Central memory CD4-positive, alpha-beta T cell (primary cell): ENCODE data around the gene BCL10.

ENCODE experiments used
- DNase-seq: peaks from one replicate; pipeline ENCODE4 v3.0.0; 2022
- total RNA-seq, 3 experiments: gene quantifications; one replicate each; lab custom pipeline; 2026; lab: John Stamatoyannopoulos, UW

BCL10 gene
- total RNA-seq, result 56.6 to 63.5 (median 60.0) reads per million in 3 experiments

DNA sequence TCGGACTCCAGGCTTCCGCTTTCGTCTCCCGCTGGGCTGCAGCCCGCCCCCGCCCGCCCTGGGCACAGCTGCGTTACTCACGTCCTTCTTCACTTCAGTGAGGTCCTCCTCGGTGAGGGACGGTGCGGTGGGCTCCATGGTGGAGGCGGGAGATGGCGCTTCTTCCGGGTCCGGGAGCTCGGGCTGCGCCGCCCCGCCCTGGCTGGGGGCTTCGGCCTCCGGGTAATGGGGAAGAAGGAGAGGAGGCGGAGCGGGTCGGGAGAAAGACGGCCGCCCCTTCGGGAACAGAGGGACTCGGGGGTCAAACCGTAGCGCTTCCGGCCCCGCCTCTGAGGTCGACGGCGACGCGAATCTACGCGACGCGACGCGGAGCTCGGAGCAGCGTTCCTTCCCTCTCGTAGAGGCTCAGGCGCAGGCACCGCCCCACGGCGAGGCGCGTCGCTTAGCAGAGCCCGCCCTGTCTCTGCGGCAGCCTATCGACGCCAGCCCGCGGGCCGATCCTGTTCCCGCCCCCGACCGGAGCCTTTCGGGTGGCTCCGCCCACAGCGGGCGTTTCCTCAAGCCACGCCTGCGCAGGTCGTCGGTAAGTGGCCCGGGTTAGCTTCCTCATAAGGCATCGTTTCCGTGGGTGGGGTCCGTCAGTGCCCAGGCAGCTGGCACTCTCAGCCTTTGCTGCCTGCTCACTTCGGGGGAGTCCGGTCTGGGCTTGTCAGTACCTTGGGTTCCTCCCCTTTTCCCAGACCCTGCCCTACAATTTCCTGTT lies at the start of gene BCL10:
Gene BCL10, minus strand, starts transcription at position 418 of the 763 bp plus-strand sequence. Its CDS starts 280 bp downstream, at position 138.
- DNase-seq, result peak; percentile 98

- DNase-seq, result no peak
These were observed 49.5 kb upstream of the BCL10 start for GRCh38 chr1:85325920-85326319.

- DNase-seq, result no peak
These were observed 47.3 kb upstream of the BCL10 start for GRCh38 chr1:85323770-85324169.

- no peak for DNase-seq
These were observed 46.2 kb upstream of the BCL10 start for GRCh38 chr1:85322655-85323054.

- DNase-seq, result no peak
These were observed 45.0 kb upstream of the BCL10 start for GRCh38 chr1:85321237-85321964.

- no peak for DNase-seq
These were observed 44.1 kb upstream of the BCL10 start for GRCh38 chr1:85320371-85321131.

GRCh38 chr1:85319931-85320330 lies 43.5 kb upstream of the BCL10 start:
- no peak for DNase-seq

GRCh38 chr1:85319491-85319890 lies 43.1 kb upstream of the BCL10 start:
- no peak for DNase-seq

DNA sequence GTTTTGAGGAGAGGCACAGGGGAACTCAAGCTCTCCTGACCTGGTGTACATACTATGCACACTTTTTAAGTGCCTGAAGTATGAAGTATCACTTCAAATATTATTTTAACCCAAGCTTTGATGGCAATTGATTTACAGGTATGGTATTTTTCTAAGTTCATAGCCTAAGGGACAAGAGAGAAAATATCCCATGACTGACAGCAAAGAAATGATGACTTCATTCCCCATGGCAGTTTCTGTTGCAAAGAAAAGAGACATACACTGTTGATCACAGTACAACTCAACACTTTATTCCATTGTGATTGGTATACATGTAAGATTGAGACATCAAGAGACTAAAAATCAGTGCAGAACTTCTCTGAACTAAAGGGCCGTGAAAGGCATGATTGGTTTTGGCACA lies 41.8 kb upstream of the BCL10 start:
- no peak for DNase-seq

DNA sequence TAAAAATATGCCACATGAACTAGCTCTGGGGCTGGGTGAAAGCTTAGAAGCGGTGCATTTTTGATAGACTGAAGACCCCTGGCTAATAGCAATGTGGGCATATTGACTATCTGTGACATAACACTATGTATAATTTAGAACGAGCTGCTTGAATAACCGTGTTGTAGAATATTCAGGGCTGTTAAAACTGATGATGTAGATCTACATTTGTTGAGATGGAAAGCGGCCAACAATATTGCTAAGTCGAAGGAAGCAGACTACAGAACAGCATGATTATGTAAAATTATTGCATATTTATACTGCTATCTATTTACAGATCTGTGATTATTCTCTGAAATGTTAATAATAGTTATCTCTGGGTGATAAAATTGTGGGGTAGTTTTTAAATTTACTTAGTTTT lies 41.1 kb upstream of the BCL10 start:
- no peak for DNase-seq

- no peak for DNase-seq
These were observed 39.9 kb upstream of the BCL10 start for GRCh38 chr1:85316321-85316720.

DNA sequence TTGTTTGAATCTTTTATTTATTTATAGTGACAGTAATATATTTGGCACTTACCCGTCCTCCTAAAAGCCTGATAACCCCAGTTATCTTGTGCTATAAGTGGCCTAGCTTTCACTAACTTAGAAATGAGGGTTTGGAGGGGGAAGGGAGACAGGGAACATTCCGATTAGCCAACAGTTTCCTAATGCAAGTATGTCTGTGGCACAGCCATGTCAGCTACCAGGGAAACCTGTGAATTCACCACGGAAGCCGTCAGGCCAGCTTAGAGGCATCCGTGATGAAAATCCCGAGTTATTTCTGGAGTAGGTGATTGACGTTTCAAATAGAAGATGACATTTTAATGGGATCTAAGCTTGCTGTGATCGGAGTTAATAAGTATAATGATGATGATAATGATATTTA lies 39.4 kb upstream of the BCL10 start:
- no peak for DNase-seq

DNA sequence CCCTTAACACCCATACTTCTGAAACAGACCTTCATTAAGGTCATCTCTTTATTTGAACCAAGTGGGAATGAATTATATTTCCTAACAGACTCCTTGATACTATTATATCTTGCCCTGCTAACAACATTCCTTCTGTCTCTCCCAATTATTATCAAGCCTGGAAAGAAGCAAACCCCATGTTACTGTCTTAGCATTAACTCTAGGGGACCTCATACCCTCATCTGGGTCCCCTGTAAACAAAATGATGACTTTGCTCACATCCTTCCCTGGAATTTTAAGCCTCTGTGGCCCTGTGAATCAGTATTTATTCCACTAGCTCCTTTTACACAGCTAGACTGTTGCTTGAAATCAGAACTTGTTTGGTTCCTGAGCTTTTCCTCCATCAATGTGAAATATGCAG lies 38.3 kb upstream of the BCL10 start:
- DNase-seq, result no peak

DNA sequence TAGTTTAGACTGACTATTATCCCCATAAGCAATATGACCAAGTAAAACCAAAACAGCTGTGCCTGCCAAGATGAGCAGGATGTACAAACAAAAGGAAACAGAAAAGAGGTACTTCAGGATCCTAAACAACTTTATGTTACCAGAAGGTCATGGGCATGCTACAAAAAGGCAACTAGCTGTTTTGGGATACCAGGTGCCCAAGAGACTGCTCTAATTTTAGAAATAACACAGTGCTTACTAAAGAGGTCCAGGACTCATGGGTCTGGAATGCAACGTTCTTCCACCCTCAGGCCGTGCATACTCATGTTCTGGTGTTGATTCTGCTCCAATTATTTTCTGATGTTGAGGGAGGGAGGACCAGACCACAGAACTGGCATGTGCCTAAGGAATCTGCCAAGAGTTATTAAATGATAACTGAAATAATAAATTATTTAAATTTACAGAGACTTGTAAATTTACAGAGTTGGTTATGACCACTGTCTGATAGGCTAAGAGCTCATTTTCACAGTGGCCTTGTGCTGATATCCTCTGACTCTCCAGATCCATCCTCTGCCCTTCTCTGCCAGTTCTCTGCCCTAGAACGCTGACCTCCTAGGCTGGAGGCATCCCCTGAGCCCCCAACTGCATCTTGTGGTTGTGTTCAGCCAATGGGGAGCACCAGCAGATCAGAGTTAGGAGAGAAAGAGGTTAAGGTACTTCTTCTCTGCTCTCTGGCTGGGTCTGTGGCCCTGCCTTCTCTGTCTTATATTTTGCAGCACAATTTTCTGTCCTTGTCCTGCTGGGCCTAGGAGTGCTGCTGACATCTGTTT lies 37.7 kb upstream of the BCL10 start:
- no peak for DNase-seq

GRCh38 chr1:85311818-85312217 lies 35.4 kb upstream of the BCL10 start:
- DNase-seq, result no peak

DNA sequence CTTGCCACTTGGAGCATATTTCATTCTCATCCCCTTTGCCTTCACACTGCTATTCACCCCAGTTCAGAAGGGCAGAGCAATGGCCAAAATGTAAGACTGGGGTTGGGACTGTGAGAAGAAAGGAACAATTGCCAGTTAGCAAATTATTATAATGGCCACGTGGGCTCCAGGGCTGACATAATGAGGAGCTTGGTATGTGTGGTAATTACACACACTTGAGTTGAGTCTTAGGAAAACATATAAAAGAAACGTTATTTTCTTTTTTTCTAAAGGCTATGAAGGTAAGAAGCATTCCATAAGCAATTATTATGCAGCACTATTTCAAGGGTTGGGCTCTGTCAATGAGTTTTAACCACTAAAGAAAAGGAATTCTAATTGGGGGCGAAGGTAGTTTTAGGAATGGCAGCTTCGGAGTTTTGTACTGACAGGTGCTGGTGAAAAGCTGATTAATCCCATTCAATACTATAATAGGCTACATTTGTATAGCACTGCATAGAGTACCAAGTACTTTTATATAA lies 32.5 kb upstream of the BCL10 start:
- DNase-seq, result no peak

GRCh38 chr1:85307987-85308832 lies 31.8 kb upstream of the BCL10 start:
- peak; percentile 24 for DNase-seq

GRCh38 chr1:85306236-85306635 lies 29.8 kb upstream of the BCL10 start:
- no peak for DNase-seq

GRCh38 chr1:85303440-85304162 lies 27.2 kb upstream of the BCL10 start:
- no peak for DNase-seq

GRCh38 chr1:85300140-85300539 lies 23.7 kb upstream of the BCL10 start:
- no peak for DNase-seq
